Measurements from ENCODE around the gene AP3B1. TPM values are rescaled to one million over a fixed set of nuclear protein-coding genes. Genes with fewer than 3 reads are reported as not detected.

Gene AP3B1
- total RNA-seq, 1 donor from 2014 or later: 49.6 TPM

DNA sequence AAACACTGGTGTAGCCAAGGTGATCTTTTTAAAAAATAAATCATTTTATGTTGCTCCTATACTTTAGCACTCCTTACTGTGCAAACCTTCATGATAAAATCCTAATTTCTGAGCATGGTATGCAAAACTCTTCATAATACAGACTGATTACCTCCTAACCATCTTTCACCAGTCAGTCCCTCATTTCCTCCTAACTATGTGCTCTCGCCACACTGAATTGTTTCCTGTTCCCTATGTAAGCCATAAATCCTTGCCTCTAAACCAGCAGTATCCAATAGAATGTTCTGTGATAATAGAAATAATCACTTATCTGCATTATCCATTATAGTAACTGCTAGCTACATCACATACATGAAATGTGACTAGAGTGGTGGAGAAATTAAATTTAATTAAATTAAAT is 10.7 kb downstream of the AP3B1 start:
- DNase-seq (ENCODE audit: extremely low spot score in 2 of 2): no peak
- Histone ChIP-seq H3K27me3 (no peaks in the 10 kb centered on the region), H3K36me3 (no peaks in the 10 kb centered on the region), H3K4me3 (no peak overlapping the region), H3K4me1 (peaks cover 10% of the 10 kb centered on the region), H3K27ac (no peak overlapping the region), H3K9me3 (no peaks in the 10 kb centered on the region)
- intact Hi-C loops (cut with DNase I): no loop called here
- no peak for TF ChIP-seq POLR2AphosphoS5 (IDR thresholded peaks at IDR 0.05; ENCODE audit: insufficient read depth in 1 of 2, low read depth in 1 of 2)
- TF ChIP-seq POLR2A (IDR thresholded peaks at IDR 0.05): no peak
- TF ChIP-seq, protein P1, sequence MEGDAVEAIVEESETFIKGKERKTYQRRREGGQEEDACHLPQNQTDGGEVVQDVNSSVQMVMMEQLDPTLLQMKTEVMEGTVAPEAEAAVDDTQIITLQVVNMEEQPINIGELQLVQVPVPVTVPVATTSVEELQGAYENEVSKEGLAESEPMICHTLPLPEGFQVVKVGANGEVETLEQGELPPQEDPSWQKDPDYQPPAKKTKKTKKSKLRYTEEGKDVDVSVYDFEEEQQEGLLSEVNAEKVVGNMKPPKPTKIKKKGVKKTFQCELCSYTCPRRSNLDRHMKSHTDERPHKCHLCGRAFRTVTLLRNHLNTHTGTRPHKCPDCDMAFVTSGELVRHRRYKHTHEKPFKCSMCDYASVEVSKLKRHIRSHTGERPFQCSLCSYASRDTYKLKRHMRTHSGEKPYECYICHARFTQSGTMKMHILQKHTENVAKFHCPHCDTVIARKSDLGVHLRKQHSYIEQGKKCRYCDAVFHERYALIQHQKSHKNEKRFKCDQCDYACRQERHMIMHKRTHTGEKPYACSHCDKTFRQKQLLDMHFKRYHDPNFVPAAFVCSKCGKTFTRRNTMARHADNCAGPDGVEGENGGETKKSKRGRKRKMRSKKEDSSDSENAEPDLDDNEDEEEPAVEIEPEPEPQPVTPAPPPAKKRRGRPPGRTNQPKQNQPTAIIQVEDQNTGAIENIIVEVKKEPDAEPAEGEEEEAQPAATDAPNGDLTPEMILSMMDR (IDR thresholded peaks at IDR 0.05): no peak

DNA sequence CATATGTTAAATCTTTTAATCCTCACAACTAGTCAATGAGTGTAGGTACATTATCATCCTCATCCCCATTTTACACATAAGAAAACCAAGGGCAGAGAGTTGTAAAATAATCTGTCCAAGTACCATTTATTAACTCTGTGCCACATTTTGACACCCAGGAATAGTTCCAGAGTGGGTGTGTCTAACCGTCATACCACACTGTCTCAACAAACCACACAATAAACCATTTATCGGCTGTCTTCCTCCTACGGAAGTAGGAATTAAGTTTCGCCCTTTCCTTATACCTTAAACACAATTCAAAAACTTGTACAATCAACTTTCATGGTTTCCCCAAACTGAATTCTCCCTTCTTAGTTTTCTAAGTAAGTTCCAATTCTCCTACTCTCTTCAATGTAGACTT is 11.4 kb downstream of the AP3B1 start:
- H3K4me1 ChIP-seq: peaks cover 10% of the 10 kb centered on the region
- H3K27ac ChIP-seq: no peak overlapping the region
- intact Hi-C loops (cut with DNase I): no loop called here
- H3K36me3 ChIP-seq: no peaks in the 10 kb centered on the region
- H3K9me3 ChIP-seq: no peaks in the 10 kb centered on the region
- H3K4me3 ChIP-seq: no peak overlapping the region
- H3K27me3 ChIP-seq: no peaks in the 10 kb centered on the region
- DNase-seq (ENCODE audit: extremely low spot score in 2 of 2): no peak
- no peak for TF ChIP-seq POLR2A (IDR thresholded peaks at IDR 0.05)
- TF ChIP-seq POLR2AphosphoS5 (IDR thresholded peaks at IDR 0.05; ENCODE audit: insufficient read depth in 1 of 2, low read depth in 1 of 2): no peak
- TF ChIP-seq, protein P1 (IDR thresholded peaks at IDR 0.05): no peak

DNA sequence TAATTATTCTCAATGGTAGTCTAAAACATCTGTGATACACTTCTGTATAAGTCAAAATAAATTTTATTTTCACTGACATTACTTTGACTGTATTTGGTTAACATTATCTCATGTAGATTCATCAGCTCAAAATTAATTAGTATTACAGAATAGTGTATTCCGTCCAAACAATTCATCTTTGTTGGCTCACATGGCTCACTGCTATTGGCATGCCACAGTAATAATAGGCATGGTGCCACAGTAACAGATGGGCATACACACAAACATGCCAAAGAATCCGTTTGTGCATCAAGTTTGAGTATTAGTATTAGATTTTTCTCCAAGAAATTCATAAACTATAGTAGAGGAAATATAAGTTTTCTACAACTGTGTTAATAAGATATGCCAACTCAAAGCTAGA is 14.2 kb downstream of the AP3B1 start:
- DNase-seq (ENCODE audit: extremely low spot score in 2 of 2): no peak
- H3K4me3 ChIP-seq: no peak overlapping the region
- intact Hi-C loops (cut with DNase I): no loop called here
- TF ChIP-seq, protein P1 (IDR thresholded peaks at IDR 0.05): no peak
- no peak for TF ChIP-seq POLR2AphosphoS5 (IDR thresholded peaks at IDR 0.05; ENCODE audit: insufficient read depth in 1 of 2, low read depth in 1 of 2)
- no peak for TF ChIP-seq POLR2A (IDR thresholded peaks at IDR 0.05)
- H3K4me1 ChIP-seq: no peaks in the 10 kb centered on the region
- H3K9me3 ChIP-seq: no peaks in the 10 kb centered on the region
- no peak overlapping the region for H3K27ac ChIP-seq
- H3K27me3 ChIP-seq: no peaks in the 10 kb centered on the region
- no peaks in the 10 kb centered on the region for H3K36me3 ChIP-seq

DNA sequence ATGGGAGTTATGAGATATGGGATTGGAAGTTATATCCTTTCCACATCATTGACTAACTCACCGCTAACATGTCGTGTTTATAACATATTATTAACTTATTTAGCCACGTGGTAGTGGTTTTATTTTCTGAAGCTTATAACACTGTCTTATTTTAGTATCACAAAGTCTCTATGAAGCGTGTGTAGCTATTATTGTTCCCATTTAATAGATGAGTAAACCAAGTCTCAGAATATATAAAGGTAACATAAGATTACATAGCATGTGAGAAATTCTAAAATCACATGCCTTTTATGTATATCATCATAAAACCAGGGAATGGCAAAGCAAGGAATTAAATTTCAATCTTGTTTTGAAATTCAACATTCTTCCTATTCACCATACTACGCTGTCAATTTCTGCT is 15.3 kb downstream of the AP3B1 start:
- Histone ChIP-seq H3K4me3 (no peak overlapping the region), H3K36me3 (no peaks in the 10 kb centered on the region), H3K4me1 (no peaks in the 10 kb centered on the region), H3K9me3 (no peaks in the 10 kb centered on the region), H3K27me3 (no peaks in the 10 kb centered on the region), H3K27ac (no peak overlapping the region)
- DNase-seq (ENCODE audit: extremely low spot score in 2 of 2): no peak
- no peak for TF ChIP-seq POLR2A (IDR thresholded peaks at IDR 0.05)
- TF ChIP-seq, protein P1 (IDR thresholded peaks at IDR 0.05): no peak
- no peak for TF ChIP-seq POLR2AphosphoS5 (IDR thresholded peaks at IDR 0.05; ENCODE audit: insufficient read depth in 1 of 2, low read depth in 1 of 2)
- intact Hi-C loops (cut with DNase I): no loop called here

DNA sequence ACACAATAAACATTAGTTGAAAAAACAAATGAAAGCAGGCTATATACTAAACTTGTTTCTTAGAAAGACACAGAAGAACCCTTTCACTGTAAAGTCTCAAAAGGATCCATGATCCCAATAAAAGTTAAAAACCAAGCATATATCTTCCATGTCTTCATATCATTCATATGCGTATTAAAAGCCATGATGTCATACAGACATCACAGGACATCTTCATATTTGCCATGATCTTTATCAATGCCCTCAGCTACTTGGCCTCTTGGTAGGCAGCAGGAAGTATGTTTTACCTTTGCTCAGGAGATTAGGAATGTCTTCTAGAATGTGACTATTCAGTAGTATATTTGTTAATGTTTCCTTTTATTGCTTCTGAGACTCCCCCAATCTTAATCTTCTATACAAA is 16.8 kb downstream of the AP3B1 start:
- TF ChIP-seq, protein P1 (IDR thresholded peaks at IDR 0.05): no peak
- TF ChIP-seq POLR2A (IDR thresholded peaks at IDR 0.05): no peak
- no peak for TF ChIP-seq POLR2AphosphoS5 (IDR thresholded peaks at IDR 0.05; ENCODE audit: insufficient read depth in 1 of 2, low read depth in 1 of 2)
- no peaks in the 10 kb centered on the region for H3K27me3 ChIP-seq
- no peaks in the 10 kb centered on the region for H3K36me3 ChIP-seq
- H3K9me3 ChIP-seq: no peaks in the 10 kb centered on the region
- H3K4me1 ChIP-seq: peaks cover 8% of the 10 kb centered on the region
- H3K4me3 ChIP-seq: no peak overlapping the region
- intact Hi-C loops (cut with DNase I): no loop called here
- H3K27ac ChIP-seq: no peak overlapping the region
- DNase-seq (ENCODE audit: extremely low spot score in 2 of 2): no peak
